ENCODE measurements around the gene CEP170B. TPM values are rescaled to one million over a fixed set of nuclear protein-coding genes. Genes with fewer than 3 reads are reported as not detected.

Gene CEP170B
- total and polyA plus RNA-seq, 2 of the 13 experiments (the other 11 are each of a cell fraction or from before 2014, with no cell fraction given) = 4.3 to 8.8 TPM

DNA sequence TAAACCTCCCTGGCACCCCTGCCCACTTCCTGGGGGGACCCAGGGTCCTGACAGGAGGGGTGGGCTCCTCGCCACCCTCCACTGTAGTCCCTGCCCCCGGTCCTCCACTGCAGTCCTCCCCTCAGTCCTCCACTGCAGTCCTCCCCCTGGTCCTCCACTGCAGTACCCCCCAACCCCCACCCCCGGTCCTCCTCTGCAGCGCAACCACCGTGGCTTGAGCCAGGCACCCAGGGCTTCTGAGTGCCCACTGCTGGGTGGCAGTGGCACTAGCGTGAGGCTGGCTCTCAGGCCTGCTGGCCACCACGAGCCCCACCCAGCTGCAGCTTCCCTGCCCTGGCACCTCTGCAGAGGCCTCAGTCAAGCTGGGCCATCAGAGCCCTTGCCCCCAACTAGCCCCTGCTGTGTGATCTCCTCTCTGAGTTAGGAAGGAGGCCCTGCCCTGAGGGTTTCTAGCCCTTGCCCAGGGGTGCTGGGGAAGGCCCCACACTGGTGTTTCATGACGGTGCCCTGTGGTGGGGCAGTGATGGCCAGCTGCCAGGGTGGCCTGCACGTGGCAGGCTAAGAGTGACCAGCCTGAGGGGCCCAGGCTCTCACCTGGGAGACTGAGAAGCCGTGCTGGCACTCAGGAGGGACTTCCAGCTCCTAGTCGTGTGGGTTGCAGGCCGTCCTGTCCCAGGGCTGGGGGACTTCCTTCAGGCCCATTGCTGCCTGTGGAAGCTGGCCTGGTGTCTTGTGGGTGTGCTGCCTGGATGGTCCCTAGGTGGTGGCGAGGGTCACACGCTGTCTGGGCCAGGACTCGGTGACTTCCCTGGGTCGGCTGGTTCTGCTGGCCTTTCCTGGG lies 9.7 kb downstream of the CEP170B start:
- H3K4me3 ChIP-seq (replicated peaks in 1 of 3; ENCODE audit: insufficient read depth in 1 of 3, low read depth in 2 of 3, low read length in 3 of 3) = no peak overlapping the region
- FAIRE-seq (no peak), DNase-seq (ENCODE audit: low spot score) (no peak), ATAC-seq (no peak)
- in situ Hi-C loops (cut with HindIII; ENCODE audit: extremely low pct_ligation_motif_present, low pct_unique_long_range_greater_than_20kb) = no loop called here
- no peaks in the 10 kb centered on the region for H3K4me1 ChIP-seq (ENCODE audit: insufficient read depth, low read length)
- intact Hi-C loops (cut with micrococcal nuclease; ENCODE audit: unreplicated experiment) = no loop called here
- no peak overlapping the region for H2AFZ ChIP-seq (ENCODE audit: low read length)
- H3K79me2 ChIP-seq (ENCODE audit: insufficient read depth, low read length) = peaks cover 2% of the 10 kb centered on the region
- CTCF ChIA-PET (ENCODE audit: low intra/inter-chr PET ratio, low total read pairs) = no interaction called here
- WGBS (ENCODE audit: low lambda C conversion rate) = 93% methylated on average over 5 of the region's 16 CpGs
- peak; percentile 81 for TF ChIP-seq ZNF263 (CRISPR knock-in tag; IDR thresholded peaks at IDR 0.05)
- TF ChIP-seq, protein P1, sequence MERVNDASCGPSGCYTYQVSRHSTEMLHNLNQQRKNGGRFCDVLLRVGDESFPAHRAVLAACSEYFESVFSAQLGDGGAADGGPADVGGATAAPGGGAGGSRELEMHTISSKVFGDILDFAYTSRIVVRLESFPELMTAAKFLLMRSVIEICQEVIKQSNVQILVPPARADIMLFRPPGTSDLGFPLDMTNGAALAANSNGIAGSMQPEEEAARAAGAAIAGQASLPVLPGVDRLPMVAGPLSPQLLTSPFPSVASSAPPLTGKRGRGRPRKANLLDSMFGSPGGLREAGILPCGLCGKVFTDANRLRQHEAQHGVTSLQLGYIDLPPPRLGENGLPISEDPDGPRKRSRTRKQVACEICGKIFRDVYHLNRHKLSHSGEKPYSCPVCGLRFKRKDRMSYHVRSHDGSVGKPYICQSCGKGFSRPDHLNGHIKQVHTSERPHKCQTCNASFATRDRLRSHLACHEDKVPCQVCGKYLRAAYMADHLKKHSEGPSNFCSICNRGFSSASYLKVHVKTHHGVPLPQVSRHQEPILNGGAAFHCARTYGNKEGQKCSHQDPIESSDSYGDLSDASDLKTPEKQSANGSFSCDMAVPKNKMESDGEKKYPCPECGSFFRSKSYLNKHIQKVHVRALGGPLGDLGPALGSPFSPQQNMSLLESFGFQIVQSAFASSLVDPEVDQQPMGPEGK (CRISPR knock-in tag; IDR thresholded peaks at IDR 0.05) = no peak
- H3K4me2 ChIP-seq (ENCODE audit: low read depth, low read length) = no peak overlapping the region
- peaks cover 2 to 16% of the 10 kb centered on the region in 2 experiments; a peak in 4 of 5 replicates for H3K36me3 ChIP-seq (replicated peaks in 1 of 2; ENCODE audit: control insufficient read depth in 1 of 2, insufficient read depth in 2 of 2, low read length in 2 of 2)
- no peak overlapping the region for H3K9ac ChIP-seq (ENCODE audit: insufficient read depth, low read depth, low read length)
- POLR2A ChIA-PET = no interaction called here
- no peaks in the 10 kb centered on the region for H3K9me3 ChIP-seq (ENCODE audit: low read length)
- no TSS peak for BruUV-seq (replicated peaks)
- peaks cover 5% of the 10 kb centered on the region; the same call in 1 of the 2 replicates for H4K20me1 ChIP-seq (ENCODE audit: insufficient read depth, low read length)
- no peaks in the 10 kb centered on the region for H3K27me3 ChIP-seq (ENCODE audit: control insufficient read depth in 1 of 2, insufficient read depth in 2 of 2, low read length in 2 of 2)
- H3K27ac ChIP-seq (ENCODE audit: extremely low read length, insufficient read depth, low read length) = no peak overlapping the region

DNA sequence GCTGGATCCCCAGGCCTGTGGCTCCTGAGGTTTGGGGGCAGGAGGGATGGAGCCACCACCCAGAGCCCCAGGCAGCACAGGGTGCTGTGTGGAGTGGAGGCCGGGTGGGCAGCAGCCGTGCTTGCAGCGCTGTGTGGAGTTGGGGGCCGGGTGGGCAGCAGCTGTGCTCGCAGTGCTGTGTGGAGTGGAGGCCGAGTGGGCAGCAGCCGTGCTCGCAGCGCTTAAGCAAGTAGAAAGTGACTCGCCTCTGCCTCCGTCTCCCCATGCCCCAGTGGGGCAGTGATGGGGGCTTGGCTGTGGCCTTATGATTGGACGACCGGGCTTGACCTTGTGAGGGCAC lies 10.3 kb downstream of the CEP170B start:
- no peak overlapping the region for H3K4me3 ChIP-seq (replicated peaks in 1 of 3; ENCODE audit: insufficient read depth in 1 of 3, low read depth in 2 of 3, low read length in 3 of 3)
- no peak for FAIRE-seq
- WGBS (ENCODE audit: low lambda C conversion rate) = over 99% methylated on average over 13 of the region's 13 CpGs
- H3K4me1 ChIP-seq (ENCODE audit: insufficient read depth, low read length) = no peaks in the 10 kb centered on the region
- in situ Hi-C loops (cut with HindIII; ENCODE audit: extremely low pct_ligation_motif_present, low pct_unique_long_range_greater_than_20kb) (no loop called here), intact Hi-C loops (cut with micrococcal nuclease; ENCODE audit: unreplicated experiment) (no loop called here)
- peaks cover 5 to 22% of the 10 kb centered on the region in 2 experiments; a peak in 4 of 5 replicates for H3K36me3 ChIP-seq (replicated peaks in 1 of 2; ENCODE audit: control insufficient read depth in 1 of 2, insufficient read depth in 2 of 2, low read length in 2 of 2)
- no peak overlapping the region for H3K9ac ChIP-seq (ENCODE audit: insufficient read depth, low read depth, low read length)
- H3K27me3 ChIP-seq (ENCODE audit: control insufficient read depth in 1 of 2, insufficient read depth in 2 of 2, low read length in 2 of 2) = no peaks in the 10 kb centered on the region
- H4K20me1 ChIP-seq (ENCODE audit: insufficient read depth, low read length) = peaks cover 5% of the 10 kb centered on the region; the same call in 1 of the 2 replicates
- H3K4me2 ChIP-seq (ENCODE audit: low read depth, low read length) = no peak overlapping the region
- DNase-seq (ENCODE audit: low spot score) = no peak
- peaks cover 2% of the 10 kb centered on the region for H3K79me2 ChIP-seq (ENCODE audit: insufficient read depth, low read length)
- no peak for ATAC-seq
- BruUV-seq (replicated peaks) = no TSS peak
- CTCF ChIA-PET (ENCODE audit: low intra/inter-chr PET ratio, low total read pairs) = no interaction called here
- POLR2A ChIA-PET = no interaction called here
- no peaks in the 10 kb centered on the region for H3K9me3 ChIP-seq (ENCODE audit: low read length)
- no peak overlapping the region for H3K27ac ChIP-seq (ENCODE audit: extremely low read length, insufficient read depth, low read length)
- TF ChIP-seq ZNF343 (CRISPR knock-in tag; IDR thresholded peaks at IDR 0.05) = no peak
- no peak overlapping the region for H2AFZ ChIP-seq (ENCODE audit: low read length)
